ENCODE data around the gene ENOSF1. TPM values are rescaled to one million over a fixed set of nuclear protein-coding genes. Genes with fewer than 3 reads are reported as not detected.

Gene ENOSF1
- total and polyA plus RNA-seq, 2 of the 13 experiments (the other 11 are each of a cell fraction or from before 2014, with no cell fraction given) = 37.6 to 40.1 TPM

- TF ChIP-seq ZBTB43 (CRISPR knock-in tag; conservative IDR thresholded peaks at IDR 0.05) (no peak), TAF1 (CRISPR knock-in tag; IDR thresholded peaks at IDR 0.05) (no peak; the same call in 1 of the 2 replicates), FOXA1 (IDR thresholded peaks at IDR 0.05) (no peak), FOXA1 (CRISPR knock-in tag; IDR thresholded peaks at IDR 0.05) (no peak), BCLAF1 (IDR thresholded peaks at IDR 0.05) (no peak), KLF15 (CRISPR knock-in tag; IDR thresholded peaks at IDR 0.05; ENCODE audit: borderline replicate concordance) (no peak), CSRNP2 (CRISPR knock-in tag; conservative IDR thresholded peaks at IDR 0.05; ENCODE audit: low read depth) (no peak), ZNF816 (CRISPR knock-in tag; IDR thresholded peaks at IDR 0.05; ENCODE audit: borderline replicate concordance) (no peak), ZNF605 (CRISPR knock-in tag; IDR thresholded peaks at IDR 0.05) (peak; percentile 65), TMF1 (CRISPR knock-in tag; IDR thresholded peaks at IDR 0.05; ENCODE audit: low read depth) (no peak; the same call in 1 of the 2 replicates), SETDB1 (CRISPR knock-in tag; IDR thresholded peaks at IDR 0.05; ENCODE audit: borderline replicate concordance) (no peak), GLI4 (CRISPR knock-in tag; IDR thresholded peaks at IDR 0.05; ENCODE audit: borderline replicate concordance) (no peak), EHMT2 (IDR thresholded peaks at IDR 0.05; ENCODE audit: borderline replicate concordance, low read depth, low read length) (no peak), ZNF746 (CRISPR knock-in tag; IDR thresholded peaks at IDR 0.05) (no peak), CENPT (CRISPR knock-in tag; IDR thresholded peaks at IDR 0.05; ENCODE audit: low read depth) (no peak), ZNF780A (CRISPR knock-in tag; IDR thresholded peaks at IDR 0.05) (no peak), POGZ (CRISPR knock-in tag; IDR thresholded peaks at IDR 0.05) (peak; percentile 9; the same call in 1 of the 2 replicates), KDM5A (IDR thresholded peaks at IDR 0.05; ENCODE audit: borderline replicate concordance, low read length) (peak; percentile 29; the same call in 1 of the 2 replicates), ZNF17 (CRISPR knock-in tag; IDR thresholded peaks at IDR 0.05) (no peak), ELF4 (CRISPR knock-in tag; IDR thresholded peaks at IDR 0.05; ENCODE audit: borderline replicate concordance) (0 out of 2 replicates have a peak, but pooled peaks have one; percentile 63), FOSL1 (CRISPR knock-in tag; IDR thresholded peaks at IDR 0.05; ENCODE audit: borderline replicate concordance) (no peak), RNF2 (conservative IDR thresholded peaks at IDR 0.05; ENCODE audit: low read depth) (no peak)
These were observed 601 bp downstream of the ENOSF1 start (continued) for GRCh38 chr18:711657-712400.

Data from HepG2 (cell line).